H1 (cell line): Measurements from ENCODE around the gene CLPTM1L. TPM values are rescaled to one million over a fixed set of nuclear protein-coding genes. Genes with fewer than 3 reads are reported as not detected.
"Not testable (repeated sequence)": the region's sequence is repeated elsewhere in the genome, so short reads cannot be mapped to it uniquely, and the experiment has no call there.

Source experiments
- CTCF ChIA-PET: fragments of 300-600 bp; sonication (Branson Sonifier 250); formaldehyde crosslinking; loops from one replicate; lab custom pipeline; 2021; ENCODE audit not compliant: partially characterized antibody; lab: Charles Lee
- POLR2A ChIA-PET: fragments of 300-600 bp; sonication (Branson Sonifier 250); formaldehyde crosslinking; loops from one replicate; lab custom pipeline; 2021; ENCODE audit warnings: inconsistent platforms; ENCODE audit not compliant: partially characterized antibody; lab: Charles Lee
- DNase-seq, 2 experiments: peaks; one replicate each; pipeline versions ENCODE4 v3.0.0 to v3.0.0-alpha.2; 2010 to 2022; ENCODE audit warnings: low spot score in 2 of 2, low read depth in 1 of 2, mixed read lengths in 1 of 2
- FAIRE-seq: peaks from 2 replicates; lab custom pipeline; 2011; peaks lifted over from hg19 to GRCh38; lab: Jason Lieb, UNC
- H2AFZ ChIP-seq: 2 replicates; pipeline ENCODE4 v1.8.1; 2012; ENCODE audit warnings: low read length, inconsistent platforms
- H2AK5ac ChIP-seq: 2 replicates; pipeline ENCODE4 v1.6.1; 2013; ENCODE audit warnings: low read depth, low read length
- H2BK120ac ChIP-seq: replicated peaks from 2 replicates; pipeline ENCODE3; 2013; ENCODE audit warnings: low read depth, low read length, inconsistent platforms
- H2BK12ac ChIP-seq: 2 replicates; pipeline ENCODE4 v1.6.1; 2013; ENCODE audit warnings: low read depth, low read length
- H2BK15ac ChIP-seq: 2 replicates; pipeline ENCODE4 v1.6.1; 2013; ENCODE audit warnings: low read length
- H2BK20ac ChIP-seq: 2 replicates; pipeline ENCODE4 v1.6.1; 2013; ENCODE audit warnings: low read length
- H2BK5ac ChIP-seq: 2 replicates; pipeline ENCODE4 v1.6.1; 2013; ENCODE audit warnings: low read depth, low read length
- H3K14ac ChIP-seq: 2 replicates; pipeline ENCODE4 v1.6.1; 2013; ENCODE audit warnings: inconsistent platforms; ENCODE audit not compliant: insufficient read length
- H3K18ac ChIP-seq: 2 replicates; pipeline ENCODE4 v1.6.1; 2013; ENCODE audit warnings: low read length; ENCODE audit errors: extremely low read depth
- H3K23ac ChIP-seq: 2 replicates; pipeline ENCODE4 v1.6.1; 2013; ENCODE audit warnings: inconsistent platforms; ENCODE audit not compliant: insufficient read length
- H3K23me2 ChIP-seq: 2 replicates; pipeline ENCODE4 v1.6.1; 2013; ENCODE audit warnings: low read depth, low read length
- H3K27ac ChIP-seq: 2 replicates; pipeline ENCODE4 v1.6.1; 2011; ENCODE audit warnings: low read depth, low read length, inconsistent platforms
- H3K27me3 ChIP-seq, 4 experiments: replicated peaks in 1 of 4; 1 replicate in 1 of 4; 2 replicates in 3 of 4; pipeline versions ENCODE4 v1.6.1 to v1.8.1; 2011 to 2013; ENCODE audit warnings: low read length in 3 of 4, mild to moderate bottlenecking in 3 of 4, inconsistent platforms in 2 of 4, mixed read lengths in 2 of 4, moderate library complexity in 1 of 4; ENCODE audit not compliant: control insufficient read depth in 3 of 4, insufficient read depth in 3 of 4; ENCODE audit errors: extremely low read depth in 1 of 4
- H3K36me3 ChIP-seq, 4 experiments: 2 replicates each; pipeline versions ENCODE4 v1.6.1 to v1.8.1; 2011 to 2013; ENCODE audit warnings: mild to moderate bottlenecking in 4 of 4, low read length in 3 of 4, moderate library complexity in 2 of 4, control low read depth in 1 of 4, inconsistent platforms in 1 of 4; ENCODE audit not compliant: insufficient read depth in 4 of 4, control insufficient read depth in 2 of 4
- H3K4ac ChIP-seq: replicated peaks from 2 replicates; pipeline ENCODE3; 2013; ENCODE audit warnings: low read length, low read depth, mixed read lengths, inconsistent platforms; ENCODE audit not compliant: insufficient read length
- H3K4me1 ChIP-seq, 4 experiments: replicated peaks in 1 of 4; 1 replicate in 1 of 4; 2 replicates in 3 of 4; pipeline versions ENCODE4 v1.6.1 to v1.8.1; 2011 to 2013; ENCODE audit warnings: low read length in 3 of 4, inconsistent platforms in 2 of 4, mixed read lengths in 1 of 4; ENCODE audit not compliant: insufficient read depth in 4 of 4, control insufficient read depth in 3 of 4
- H3K4me2 ChIP-seq, 2 experiments: 2 replicates each; pipeline versions ENCODE4 v1.6.1 to v1.8.1; 2011 to 2013; ENCODE audit warnings: low read depth in 2 of 2, low read length in 2 of 2, control low read depth in 1 of 2, inconsistent platforms in 1 of 2, mild to moderate bottlenecking in 1 of 2; ENCODE audit not compliant: insufficient read depth in 1 of 2
- H3K4me3 ChIP-seq, 4 experiments: fragments of 200-600, 300-600 bp in 1 of 4; sonication (generic), shearing (Covaris generic), sonication (Bioruptor Twin) in 1 of 4; 2 replicates each; pipeline versions ENCODE4 v1.5.1 to v1.8.1; 2011 to 2016; ENCODE audit warnings: low read length in 4 of 4, low read depth in 3 of 4, control low read depth in 2 of 4, inconsistent platforms in 2 of 4, mild to moderate bottlenecking in 2 of 4, mixed read lengths in 1 of 4, moderate library complexity in 1 of 4; ENCODE audit not compliant: insufficient read depth in 2 of 4; ENCODE audit errors: extremely low read depth in 1 of 4
- H3K56ac ChIP-seq: replicated peaks from 2 replicates; pipeline ENCODE3; 2013; ENCODE audit warnings: low read depth, mild to moderate bottlenecking, mixed read lengths, low read length, inconsistent platforms; ENCODE audit not compliant: insufficient read length
- H3K79me1 ChIP-seq: 2 replicates; pipeline ENCODE4 v1.6.1; 2013; ENCODE audit warnings: low read depth, low read length, control low read depth
- H3K79me2 ChIP-seq, 2 experiments: 2 replicates each; pipeline versions ENCODE4 v1.6.1 to v1.8.1; 2012 to 2013; ENCODE audit warnings: low read length in 2 of 2, mild to moderate bottlenecking in 2 of 2, inconsistent platforms in 1 of 2; ENCODE audit not compliant: insufficient read depth in 2 of 2, control insufficient read depth in 1 of 2
- H3K9ac ChIP-seq, 4 experiments: replicated peaks in 1 of 4; 1 replicate in 1 of 4; 2 replicates in 3 of 4; pipeline versions ENCODE4 v1.6.1 to v1.8.1; 2011 to 2013; ENCODE audit warnings: low read depth in 3 of 4, low read length in 3 of 4, control low read depth in 2 of 4, mild to moderate bottlenecking in 2 of 4, moderate library complexity in 2 of 4, inconsistent platforms in 1 of 4; ENCODE audit errors: extremely low read depth in 1 of 4
- H3K9me3 ChIP-seq, 2 experiments: 2 replicates each; pipeline versions ENCODE4 v1.6.1 to v1.8.1; 2012 to 2013; ENCODE audit warnings: mild to moderate bottlenecking in 2 of 2, moderate library complexity in 2 of 2, control low read depth in 1 of 2, inconsistent platforms in 1 of 2, low read depth in 1 of 2, low read length in 1 of 2, mixed read lengths in 1 of 2; ENCODE audit not compliant: insufficient read depth in 2 of 2
- H4K20me1 ChIP-seq, 2 experiments: replicated peaks in 1 of 2; 2 replicates each; pipeline versions ENCODE3 to v1.8.1; 2011 to 2013; ENCODE audit warnings: inconsistent platforms in 2 of 2, low read length in 2 of 2, mild to moderate bottlenecking in 1 of 2; ENCODE audit not compliant: insufficient read depth in 2 of 2, control insufficient read depth in 1 of 2
- H4K5ac ChIP-seq: 2 replicates; pipeline ENCODE4 v1.6.1; 2013; ENCODE audit warnings: low read length, low read depth, mixed read lengths, inconsistent platforms; ENCODE audit not compliant: insufficient read length
- H4K8ac ChIP-seq: 2 replicates; pipeline ENCODE4 v1.8.0; 2013; ENCODE audit warnings: mild to moderate bottlenecking, moderate library complexity, low read length, inconsistent platforms; ENCODE audit not compliant: insufficient read depth; ENCODE audit errors: extremely low read depth
- H4K91ac ChIP-seq: replicated peaks from 2 replicates; pipeline ENCODE3; 2013; ENCODE audit warnings: low read length, mixed read lengths, inconsistent platforms; ENCODE audit not compliant: insufficient read length
- WGBS, 2 experiments: shearing (Covaris generic) in 1 of 2; methylation state at CpG; one replicate each; pipeline versions ENCODE4 v1.1.6 to v1.1.7; 2013 to 2015; ENCODE audit warnings: low lambda C conversion rate in 2 of 2, mixed read lengths in 2 of 2, inconsistent platforms in 1 of 2, low coverage in 1 of 2, missing lambda C conversion rate in 1 of 2; ENCODE audit not compliant: insufficient replicate concordance in 2 of 2, insufficient coverage in 1 of 2, insufficient read length in 1 of 2; ENCODE audit errors: extremely low coverage in 1 of 2, missing lambda C conversion rate in 1 of 2; 5-methylcytosine and 5-hydroxymethylcytosine counted together
- polyA plus RNA-seq, 7 experiments: library from polyadenylated mRNA; depleted of rRNA in 3 of 7; stranded (reverse) in 5 of 7; unstranded in 2 of 7; fragments of >200 nt in 5 of 7; fragments of 200-250 nt in 2 of 7; gene quantifications; 1 replicate in 5 of 7; 2 replicates in 1 of 7; 4 replicates in 1 of 7; pipeline versions ENCODE4 v1.2.1 to v1.2.3, GENCODE V29; 2011 to 2013; ENCODE audit warnings: missing spikeins in 2 of 7, mixed read lengths in 2 of 7
- total RNA-seq: library from RNA; stranded (reverse); fragmentation: NEBNext Ultra II Directional; extraction: Animal tissue kit (Norgen Biotek cat#: 25700); gene quantifications from 2 replicates; pipeline ENCODE4 v1.2.1, GENCODE V29; 2021

The CLPTM1L gene
- total and polyA plus RNA-seq, 2 of the 8 experiments (the other 6 are each of a cell fraction or from before 2014, with no cell fraction given), result 102 to 119 TPM

DNA sequence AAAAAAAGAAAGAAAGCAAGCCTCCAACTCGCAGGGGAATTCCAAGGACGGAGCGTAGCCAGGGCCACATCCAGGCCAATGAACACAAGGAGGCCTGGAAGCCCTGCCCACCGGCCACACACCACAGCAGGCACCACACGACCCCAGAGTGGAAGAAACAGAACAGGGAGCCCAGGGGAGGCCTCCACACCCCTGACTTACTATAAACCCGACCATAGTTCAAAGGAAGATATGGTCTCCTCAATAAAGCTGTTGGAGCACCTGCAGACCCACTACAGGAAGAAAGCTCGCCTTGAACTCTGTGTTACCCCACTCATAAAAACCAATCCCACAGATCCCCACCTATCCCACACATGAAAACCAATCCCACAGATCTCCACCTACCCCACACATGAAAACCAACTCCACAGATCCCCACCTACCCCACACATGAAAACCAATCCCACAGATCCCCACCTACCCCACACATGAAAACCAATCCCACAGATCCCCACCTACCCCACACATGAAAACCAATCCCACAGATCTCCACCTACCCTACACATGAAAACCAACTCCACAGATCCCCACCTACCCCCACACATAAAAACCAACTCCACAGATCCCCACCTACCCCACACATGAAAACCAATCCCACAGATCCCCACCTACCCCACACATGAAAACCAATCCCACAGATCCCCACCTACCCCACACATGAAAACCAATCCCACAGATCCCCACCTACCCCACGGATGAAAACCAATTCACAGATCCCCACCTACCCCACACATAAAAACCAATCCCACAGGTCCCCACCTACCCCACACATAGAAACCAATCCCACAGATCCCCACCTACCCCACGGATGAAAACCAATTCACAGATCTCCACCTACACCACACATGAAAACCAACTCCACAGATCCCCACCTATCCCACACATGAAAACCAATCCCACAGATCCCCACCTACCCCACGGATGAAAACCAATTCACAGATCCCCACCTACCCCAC lies 69.2 kb downstream of the CLPTM1L start:
- H2BK15ac ChIP-seq, H3K4me1 ChIP-seq, H3K9ac ChIP-seq, H2BK5ac ChIP-seq, H4K5ac ChIP-seq, H3K23me2 ChIP-seq, H3K23ac ChIP-seq, FAIRE-seq, H2AK5ac ChIP-seq, H3K4me3 ChIP-seq, H3K14ac ChIP-seq, H2BK120ac ChIP-seq, H4K91ac ChIP-seq, POLR2A ChIA-PET, H4K8ac ChIP-seq, H3K18ac ChIP-seq, H3K27ac ChIP-seq, H3K4me2 ChIP-seq, H3K9me3 ChIP-seq, DNase-seq, H3K56ac ChIP-seq, H3K27me3 ChIP-seq, H2BK12ac ChIP-seq, H3K4ac ChIP-seq, H3K79me1 ChIP-seq, H2BK20ac ChIP-seq, H2AFZ ChIP-seq: not testable (repeated sequence)
- peaks cover 3 to 12% of the 10 kb centered on the region in 2 experiments; a peak in 2 of 4 replicates for H3K79me2 ChIP-seq
- CTCF ChIA-PET, result interaction anchor here (0.8 kb wide), 1 partner anchor 10 kb away, joined by 4 read pairs; no protein-coding TSS in a partner anchor
- peaks cover 0 to 24% (median 6%) of the 10 kb centered on the region in 4 experiments; a peak in 4 of 8 replicates for H3K36me3 ChIP-seq
- 84% methylated on average over 9 of the region's 10 CpGs; no CpG with 5 or more reads in 1 of the 2 experiments for WGBS, 2 experiments
- H4K20me1 ChIP-seq, result peaks cover 0 to 11% of the 10 kb centered on the region in 2 experiments
